Ovary (tissue), 9 donors: ENCODE results near the gene IL24. TPM values are rescaled to one million over a fixed set of nuclear protein-coding genes. Genes with fewer than 3 reads are reported as not detected.

Experiments used
- DNase-seq, 5 donors: peaks; one replicate each; pipeline ENCODE4 v3.0.0-alpha.2; 2019 to 2020
- H3K27ac ChIP-seq, 2 donors: fragments of 200-600 bp; one replicate each; pipeline versions ENCODE4 v1.5.1 to v1.8.0; 2019 to 2022
- H3K27me3 ChIP-seq: fragments of 200-600 bp; one replicate; pipeline ENCODE4 v1.8.0; 2022
- H3K36me3 ChIP-seq: fragments of 200-600 bp; sonication (generic); one replicate; pipeline ENCODE4 v1.5.1; 2019
- H3K4me1 ChIP-seq: one replicate; pipeline ENCODE4 v1.8.1; 2013; ENCODE audit warnings: mild to moderate bottlenecking, moderate library complexity; ENCODE audit not compliant: insufficient read depth
- H3K4me3 ChIP-seq: fragments of 200-600 bp; sonication (generic); one replicate; pipeline ENCODE4 v1.5.1; 2017
- H3K9me3 ChIP-seq, 2 donors: fragments of 200-600 bp in 1 of 2; sonication (generic) in 1 of 2; one replicate each; pipeline versions ENCODE4 v1.5.1 to v1.8.1; 2013 to 2019; ENCODE audit warnings: mild to moderate bottlenecking in 1 of 2, moderate library complexity in 1 of 2
- EP300 ChIP-seq: sonication (generic); formaldehyde crosslinking; IDR thresholded peaks from one replicate; pipeline ENCODE4 v1.6.1; 2017; ENCODE audit warnings: antibody characterized with exemption
- POLR2A ChIP-seq: fragments of 450-650 bp; IDR thresholded peaks from one replicate; pipeline ENCODE4 v1.6.1; 2017; ENCODE audit warnings: antibody characterized with exemption, mild to moderate bottlenecking, moderate library complexity
- WGBS, 3 donors: extraction: QIAGEN DNeasy Blood & Tissue Kit in 1 of 3; methylation state at CpG; one replicate each; pipeline versions ENCODE4 v1.1.5 to v1.1.7; 2013 to 2017; 5-methylcytosine and 5-hydroxymethylcytosine counted together
- intact Hi-C, 4 donors: fragments of 100-400 bp; cut with DNase I; formaldehyde crosslinking; loops; one replicate each; pipeline versions ENCODE4 v1.11.0 to v1.15.1; 2022 to 2023
- polyA plus RNA-seq, 2 donors: library from polyadenylated mRNA; stranded (reverse); fragments of 200-250 nt in 1 of 2; fragments of 350-450 nt in 1 of 2; fragmentation: Illumina TruSeq in 1 of 2; extraction: RNeasy Lipid Tissue Mini Kit (QIAGEN cat#74804) in 1 of 2; gene quantifications; one replicate each; pipeline ENCODE4 v1.2.3, GENCODE V29; 2013 to 2014
- total RNA-seq, 7 donors: library from RNA; depleted of rRNA in 2 of 7; stranded (reverse); fragments of >200 nt in 2 of 7; fragmentation: NEBNext Ultra II Directional in 3 of 7; extraction: Animal tissue kit (Norgen Biotek cat#: 25700) in 3 of 7; gene quantifications; one replicate each; pipeline versions ENCODE4 v1.1.0 to v1.2.4, GENCODE V29; 2016 to 2023
- TF ChIP-seq, protein P1 (sequence below), 3 donors: fragments of 450-650 bp in 2 of 3; fragments of 200-600 bp in 1 of 3; IDR thresholded peaks; one replicate each; pipeline versions ENCODE4 v1.5.1 to v1.8.0; 2016 to 2022; ENCODE audit warnings: antibody characterized with exemption in 3 of 3, mild to moderate bottlenecking in 1 of 3
- donor health status: DM: no; HTN: no; CAD: no; lungs with moderate emphysema.
- donor health status: DM: no; HTN: no; CAD: no.
- donor health status: Bipolar disorder and iron deficiency.
- donor health status: DM: yes; HTN: yes; CAD: no.
- donor health status: DM: no; HTN: no; CAD: no.
- donor health status: DM: yes; HTN: yes; CAD: no.

The IL24 gene
- total and polyA plus RNA-seq, 9 donors, result 0.10 to 1.8 (median 0.72) TPM; not detected in 6

DNA sequence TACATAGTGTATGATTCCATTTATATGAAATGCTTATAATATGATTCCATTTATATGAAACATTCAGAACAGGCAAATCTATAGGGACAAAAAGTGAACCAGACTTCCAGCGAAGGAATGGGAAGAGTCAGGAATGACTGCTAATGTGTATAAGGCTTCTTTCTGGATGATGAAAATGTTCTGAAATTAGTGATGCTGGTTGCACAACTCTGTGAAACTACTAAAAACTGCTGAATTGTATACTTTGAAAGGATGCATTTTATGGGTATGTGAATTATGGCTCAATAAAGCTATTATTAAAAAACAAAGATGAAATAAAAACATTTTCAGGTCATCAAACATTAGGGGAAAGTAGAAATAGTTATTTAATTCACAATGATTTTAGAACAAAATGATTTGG is 14.1 kb upstream of the IL24 start:
- no peak overlapping the region for H3K4me3 ChIP-seq

DNA sequence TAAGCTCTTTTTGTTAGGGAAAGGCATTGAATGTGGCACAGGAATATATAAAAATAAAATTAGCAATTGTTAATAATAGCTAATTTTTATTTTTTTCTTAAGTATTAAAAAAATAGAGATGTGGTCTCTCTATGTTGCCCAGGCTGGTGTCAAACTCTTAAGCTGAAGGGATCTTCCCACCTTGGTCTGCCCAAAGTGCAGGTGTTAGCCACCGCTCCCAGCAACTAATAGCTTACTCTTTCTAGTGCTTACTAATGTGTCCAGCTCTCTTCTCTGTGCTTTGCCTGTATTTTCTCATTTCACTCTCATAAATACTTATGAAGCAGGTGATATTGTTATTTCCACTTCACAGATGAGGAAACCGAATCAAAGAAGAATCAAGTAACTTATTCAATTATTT is 13.4 kb upstream of the IL24 start:
- 94 to 96% (median 95%) methylated on average over 2 of the region's 2 CpGs for WGBS, 3 donors
- no peaks in the 10 kb centered on the region for H3K9me3 ChIP-seq
- DNase-seq, result no peak
- H3K27ac ChIP-seq, result no peak overlapping the region
- H3K4me3 ChIP-seq, result no peak overlapping the region
- H3K36me3 ChIP-seq, result no peaks in the 10 kb centered on the region
- intact Hi-C loops, result no loop called here
- no peaks in the 10 kb centered on the region for H3K4me1 ChIP-seq
- no peak for TF ChIP-seq POLR2A
- TF ChIP-seq, protein P1, sequence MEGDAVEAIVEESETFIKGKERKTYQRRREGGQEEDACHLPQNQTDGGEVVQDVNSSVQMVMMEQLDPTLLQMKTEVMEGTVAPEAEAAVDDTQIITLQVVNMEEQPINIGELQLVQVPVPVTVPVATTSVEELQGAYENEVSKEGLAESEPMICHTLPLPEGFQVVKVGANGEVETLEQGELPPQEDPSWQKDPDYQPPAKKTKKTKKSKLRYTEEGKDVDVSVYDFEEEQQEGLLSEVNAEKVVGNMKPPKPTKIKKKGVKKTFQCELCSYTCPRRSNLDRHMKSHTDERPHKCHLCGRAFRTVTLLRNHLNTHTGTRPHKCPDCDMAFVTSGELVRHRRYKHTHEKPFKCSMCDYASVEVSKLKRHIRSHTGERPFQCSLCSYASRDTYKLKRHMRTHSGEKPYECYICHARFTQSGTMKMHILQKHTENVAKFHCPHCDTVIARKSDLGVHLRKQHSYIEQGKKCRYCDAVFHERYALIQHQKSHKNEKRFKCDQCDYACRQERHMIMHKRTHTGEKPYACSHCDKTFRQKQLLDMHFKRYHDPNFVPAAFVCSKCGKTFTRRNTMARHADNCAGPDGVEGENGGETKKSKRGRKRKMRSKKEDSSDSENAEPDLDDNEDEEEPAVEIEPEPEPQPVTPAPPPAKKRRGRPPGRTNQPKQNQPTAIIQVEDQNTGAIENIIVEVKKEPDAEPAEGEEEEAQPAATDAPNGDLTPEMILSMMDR (IDR thresholded peaks at IDR 0.05), result no peak
- TF ChIP-seq EP300, result no peak
- H3K27me3 ChIP-seq, result no peaks in the 10 kb centered on the region

More for the DNA sequence above, 14.1 kb upstream of the IL24 start:
- WGBS, 3 donors, result 96 to 97% (median 96%) methylated on average over 1 of the region's 1 CpG
- Histone ChIP-seq H3K9me3 (peaks cover 0 to 3% of the 10 kb centered on the region in 2 donors), H3K36me3 (no peaks in the 10 kb centered on the region), H3K27me3 (no peaks in the 10 kb centered on the region), H3K4me1 (no peaks in the 10 kb centered on the region), H3K27ac (no peak overlapping the region)
- intact Hi-C loops, result no loop called here
- DNase-seq, result no peak
- TF ChIP-seq EP300 (no peak), POLR2A (no peak)
- TF ChIP-seq, protein P1 (IDR thresholded peaks at IDR 0.05), result no peak

DNA sequence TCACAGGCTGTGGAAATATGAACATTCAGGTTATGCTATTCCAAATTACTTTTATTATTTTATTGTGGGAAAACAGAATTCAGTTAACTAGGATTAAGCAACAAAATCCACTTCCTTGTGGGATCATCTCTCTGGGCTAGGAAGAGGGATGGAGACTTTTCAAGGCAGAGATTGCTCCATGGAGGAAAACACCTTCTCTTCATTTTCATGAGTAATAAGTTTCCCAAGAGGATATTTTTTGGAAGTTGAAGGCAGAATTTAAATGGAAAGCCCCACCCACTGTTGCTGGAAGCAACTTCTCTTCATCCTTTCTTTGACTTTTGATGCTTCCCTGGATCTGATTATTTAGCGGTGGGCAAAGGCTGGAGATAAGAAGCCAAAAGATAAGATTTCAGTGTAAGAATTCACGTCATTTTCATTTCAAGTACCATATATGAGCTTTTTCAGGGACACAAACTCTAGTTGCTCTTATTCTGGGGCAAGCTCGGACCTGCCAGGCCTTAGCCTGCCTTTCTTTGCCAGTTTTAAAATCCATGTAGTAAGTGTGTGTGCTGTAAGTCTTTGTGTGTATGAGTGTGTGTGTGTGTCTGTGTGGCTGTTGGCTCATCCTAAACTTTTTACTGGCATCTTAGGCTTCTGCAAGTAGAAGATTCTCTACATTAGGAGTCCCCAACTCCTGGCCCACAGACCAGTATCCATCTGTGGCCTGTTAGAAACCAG is 11.7 kb upstream of the IL24 start:
- no peaks in the 10 kb centered on the region for H3K36me3 ChIP-seq
- no peak overlapping the region for H3K27ac ChIP-seq
- no peak for DNase-seq
- TF ChIP-seq, protein P1 (IDR thresholded peaks at IDR 0.05), result no peak
- TF ChIP-seq EP300 (no peak), POLR2A (no peak)
- peaks cover 2% of the 10 kb centered on the region for H3K4me1 ChIP-seq
- no peaks in the 10 kb centered on the region for H3K27me3 ChIP-seq
- intact Hi-C loops, result no loop called here
- WGBS, 3 donors, result 87 to 93% (median 90%) methylated on average over 3 of the region's 3 CpGs
- H3K9me3 ChIP-seq, result no peaks in the 10 kb centered on the region
- H3K4me3 ChIP-seq, result no peak overlapping the region

DNA sequence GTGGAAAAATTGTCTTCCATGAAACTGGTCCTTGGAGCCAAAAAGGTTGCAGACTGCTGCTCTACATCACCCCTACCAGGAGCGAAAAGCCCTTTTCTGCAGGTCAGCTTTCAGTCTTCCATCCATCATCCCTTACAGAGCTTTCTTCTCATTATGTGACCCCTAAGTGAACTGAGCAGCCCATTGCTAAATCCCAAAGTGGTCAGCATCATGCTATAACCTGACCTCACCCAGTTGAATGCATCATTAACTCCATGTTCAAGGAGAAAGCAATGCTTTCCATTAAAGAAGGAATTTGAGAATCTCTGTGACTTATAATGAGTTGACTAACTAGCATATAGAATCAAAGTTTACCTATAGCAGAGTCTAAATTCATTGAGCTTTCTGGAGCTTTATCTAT is 10.4 kb upstream of the IL24 start:
- Histone ChIP-seq H3K27ac (no peak overlapping the region), H3K4me1 (peaks cover 2% of the 10 kb centered on the region), H3K27me3 (no peaks in the 10 kb centered on the region), H3K36me3 (no peaks in the 10 kb centered on the region), H3K9me3 (no peaks in the 10 kb centered on the region), H3K4me3 (no peak overlapping the region)
- DNase-seq, result no peak
- intact Hi-C loops, result no loop called here
- TF ChIP-seq EP300 (no peak), POLR2A (no peak)
- TF ChIP-seq, protein P1 (IDR thresholded peaks at IDR 0.05), result no peak
- WGBS, 3 donors, result 93 to 100% (median 97%) methylated on average over 1 of the region's 1 CpG
